Islet precursor cell (in vitro differentiated cells): ENCODE results near the gene SLC25A27.
"Not testable (repeated sequence)": the region's sequence is repeated elsewhere in the genome, so short reads cannot be mapped to it uniquely, and the experiment has no call there.

Experiments used
- DNase-seq: peaks from one replicate; pipeline ENCODE4 v3.0.0-alpha.2; 2018

SLC25A27 gene, protein sequence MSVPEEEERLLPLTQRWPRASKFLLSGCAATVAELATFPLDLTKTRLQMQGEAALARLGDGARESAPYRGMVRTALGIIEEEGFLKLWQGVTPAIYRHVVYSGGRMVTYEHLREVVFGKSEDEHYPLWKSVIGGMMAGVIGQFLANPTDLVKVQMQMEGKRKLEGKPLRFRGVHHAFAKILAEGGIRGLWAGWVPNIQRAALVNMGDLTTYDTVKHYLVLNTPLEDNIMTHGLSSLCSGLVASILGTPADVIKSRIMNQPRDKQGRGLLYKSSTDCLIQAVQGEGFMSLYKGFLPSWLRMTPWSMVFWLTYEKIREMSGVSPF

DNA sequence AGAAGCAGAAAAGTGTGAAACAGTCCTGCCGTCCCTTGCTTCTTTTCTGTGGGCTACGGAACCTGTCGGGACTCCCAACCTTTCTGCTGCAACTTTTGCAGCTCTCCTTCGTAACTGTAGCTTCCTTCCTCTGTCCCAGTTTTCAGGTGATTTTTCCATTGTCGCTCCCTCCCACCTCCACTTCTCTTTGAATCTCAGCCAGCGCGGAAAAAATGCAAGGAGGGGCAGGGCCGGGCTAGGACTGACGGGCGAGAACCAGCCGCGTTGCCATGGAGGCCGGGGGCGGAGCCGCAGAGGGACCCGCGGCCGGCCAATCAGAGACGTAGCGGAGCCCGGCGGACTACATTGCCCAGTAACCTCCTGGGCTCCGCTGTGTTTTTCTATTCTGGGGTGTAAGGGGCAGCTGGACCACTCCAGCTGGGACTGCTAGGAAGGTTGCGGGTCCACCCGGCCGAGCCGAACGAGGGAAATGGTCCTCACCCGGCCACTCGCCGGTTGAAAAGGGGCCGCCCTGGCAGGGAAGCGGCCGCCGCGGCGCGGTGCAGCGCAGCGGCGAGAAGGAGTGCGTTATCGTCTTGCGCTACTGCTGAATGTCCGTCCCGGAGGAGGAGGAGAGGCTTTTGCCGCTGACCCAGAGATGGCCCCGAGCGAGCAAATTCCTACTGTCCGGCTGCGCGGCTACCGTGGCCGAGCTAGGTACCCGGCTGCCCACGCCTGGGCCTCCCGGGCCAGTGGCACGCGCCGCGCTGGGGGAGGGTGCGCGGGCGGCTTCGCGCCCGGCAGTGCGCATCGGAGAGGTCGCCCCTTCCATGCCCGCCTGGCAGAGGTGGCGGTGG, at the start of gene SLC25A27, which contains the start of gene CYP39A1:
TSS of gene SLC25A27 (plus strand) at position 373 of the 836 bp plus-strand sequence. CDS start at position 591, 218 bp downstream.
TSS of gene CYP39A1 (minus strand) at position 216 of the 836 bp plus-strand sequence. CDS start 236 bp downstream, outside the sequence.
- peak; percentile 97 for DNase-seq

DNA sequence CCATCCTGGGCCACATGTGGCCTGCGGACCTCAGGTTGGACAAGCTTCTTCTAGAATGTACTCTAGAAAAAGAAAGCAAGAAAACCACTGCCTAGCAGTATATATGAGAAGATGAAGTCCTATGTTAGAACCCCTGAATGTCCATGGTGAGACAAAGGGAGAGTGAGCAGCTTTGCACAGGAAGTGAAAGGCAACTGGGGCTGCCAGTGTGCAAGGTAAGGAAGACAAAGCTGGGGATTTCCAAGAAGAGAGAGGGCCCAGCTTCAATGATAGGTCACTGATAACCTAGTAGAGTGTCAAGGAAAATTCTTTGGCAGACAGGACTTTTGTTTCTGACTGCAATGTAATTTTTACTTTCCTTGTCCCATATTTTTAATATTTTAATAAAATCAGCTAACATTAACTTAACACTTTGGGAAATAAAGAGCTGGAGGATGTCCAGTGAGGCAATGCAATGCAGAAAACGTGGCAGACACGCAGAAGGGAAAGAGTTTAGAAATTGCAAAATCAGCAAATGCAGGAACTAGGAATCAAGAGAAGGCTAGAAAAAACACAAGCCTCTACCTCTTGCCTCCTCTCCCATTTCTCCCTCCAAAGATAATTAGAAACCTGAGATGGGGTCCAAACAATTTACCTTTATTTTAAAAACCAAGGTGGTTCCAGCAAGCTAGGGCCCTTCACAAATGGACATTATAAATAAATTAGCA, 47.5 kb upstream of the SLC25A27 start:
- DNase-seq = no peak

DNA sequence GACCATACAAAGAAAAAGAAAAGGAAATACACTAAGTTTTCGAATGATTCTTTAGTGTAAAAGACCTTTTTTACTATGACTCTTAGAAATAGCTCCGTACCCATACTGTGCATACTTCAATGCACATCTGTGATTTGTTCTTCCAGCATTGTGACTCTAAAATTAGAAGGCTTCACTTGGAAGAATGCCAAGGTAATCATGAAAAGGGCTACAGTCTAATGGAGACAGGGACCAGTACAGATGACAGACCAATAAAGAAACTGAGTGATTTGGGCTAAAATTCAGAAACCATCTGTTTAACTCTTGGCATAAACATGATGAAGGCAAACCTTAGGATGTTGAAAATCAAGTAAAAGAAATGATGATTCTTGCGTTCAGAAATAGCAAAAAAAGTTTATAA, 46.4 kb upstream of the SLC25A27 start:
- no peak for DNase-seq

DNA sequence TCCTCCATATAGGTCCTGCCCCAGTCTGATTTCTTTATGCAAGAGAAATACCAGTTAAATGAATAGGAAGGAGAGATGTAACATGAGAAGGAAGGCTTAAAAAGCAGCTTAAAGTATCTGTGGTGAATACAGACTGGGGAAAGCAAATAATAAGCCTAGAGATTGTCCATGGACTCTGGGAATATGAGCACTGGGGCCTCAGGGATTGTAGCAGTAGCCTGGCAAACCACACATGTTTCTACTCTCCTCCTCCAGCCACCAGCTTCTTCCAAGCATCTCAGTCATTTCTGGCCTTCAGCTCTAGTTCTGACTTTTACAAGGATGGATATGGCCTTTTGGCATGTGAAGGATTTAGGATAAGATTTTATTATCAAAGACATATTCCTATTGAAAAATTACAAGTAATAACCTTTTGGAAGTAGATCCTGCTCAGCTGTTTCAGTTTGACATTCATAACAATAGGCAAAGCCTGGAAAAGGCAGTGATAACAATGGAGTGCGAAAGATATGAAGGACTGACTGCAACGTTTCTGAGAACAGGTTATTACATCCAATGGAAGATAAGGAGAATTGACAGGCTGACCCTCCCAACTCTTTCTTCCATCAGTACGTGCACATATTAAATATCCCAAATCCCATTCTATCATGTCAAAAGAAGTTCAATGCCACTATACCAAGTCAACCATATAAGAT, 41.8 kb upstream of the SLC25A27 start:
- no peak for DNase-seq

DNA sequence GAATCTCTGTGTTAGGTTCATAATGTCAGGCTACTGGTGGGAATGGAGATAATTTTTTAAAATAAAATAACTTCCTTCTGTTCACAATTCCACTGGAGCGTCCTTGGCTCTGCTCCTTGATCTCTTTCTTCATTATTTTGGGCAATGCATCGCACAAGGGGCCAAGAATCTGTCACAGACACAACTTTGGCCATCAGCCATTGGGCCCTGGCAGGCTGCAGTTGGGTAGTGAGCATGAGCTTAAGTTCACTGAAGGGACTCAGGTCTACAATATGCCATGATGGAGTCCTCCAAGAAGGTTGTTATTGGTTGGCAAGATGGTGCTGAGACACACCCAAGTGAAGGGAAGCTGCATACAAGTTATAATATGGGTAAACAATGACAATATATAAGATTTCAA, 40.1 kb upstream of the SLC25A27 start:
- no peak for DNase-seq

DNA sequence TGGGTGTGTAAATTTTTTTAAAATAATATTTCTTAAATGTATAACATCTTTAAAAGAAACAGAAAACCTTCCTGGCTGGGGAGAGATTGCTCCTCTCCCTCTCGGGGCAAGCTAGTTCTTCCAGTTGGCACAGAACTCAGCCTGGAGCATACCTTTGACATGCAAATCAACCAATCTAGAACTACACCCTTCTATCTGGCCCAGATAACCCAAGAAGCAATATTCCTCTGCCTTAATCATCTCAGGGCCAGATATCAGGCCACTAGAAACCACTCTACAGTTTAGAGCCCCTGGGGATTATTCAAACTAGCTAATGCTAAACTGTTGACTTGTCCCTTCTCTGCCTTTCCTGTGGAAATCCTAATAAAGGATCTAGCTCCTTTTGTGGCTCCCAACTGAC, 34.0 kb upstream of the SLC25A27 start:
- no peak for DNase-seq

DNA sequence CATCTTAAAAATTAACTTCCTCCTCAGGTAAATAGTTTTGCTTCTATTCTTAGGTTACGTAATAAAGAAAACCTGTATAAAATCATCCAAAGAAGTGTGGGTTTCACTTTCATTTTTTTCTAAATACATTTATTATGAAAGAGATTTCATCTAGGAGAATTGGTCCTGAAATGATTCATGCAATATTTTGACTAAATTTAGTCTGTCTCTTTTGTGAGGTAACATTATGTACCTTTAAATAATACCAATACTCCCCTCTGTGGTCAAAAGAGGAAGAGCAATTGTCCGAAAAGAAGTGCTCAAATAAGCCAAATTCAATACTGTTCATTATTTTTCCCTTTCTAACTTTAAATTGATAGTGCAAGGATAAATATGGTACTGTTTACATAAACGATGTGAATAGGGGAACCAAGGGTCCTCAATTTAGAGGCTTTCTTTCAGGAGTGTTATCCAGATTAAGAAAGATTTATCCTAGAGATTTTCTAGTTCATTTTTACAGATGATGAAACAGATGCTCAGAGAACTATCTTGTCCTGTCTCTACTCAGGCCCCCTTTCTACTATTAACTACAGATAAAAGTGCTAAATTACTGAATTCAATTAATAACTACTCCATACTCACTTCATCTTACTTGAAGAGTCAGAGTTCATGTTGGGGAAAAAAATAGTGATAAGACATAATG, 26.4 kb upstream of the SLC25A27 start:
- DNase-seq = no peak

DNA sequence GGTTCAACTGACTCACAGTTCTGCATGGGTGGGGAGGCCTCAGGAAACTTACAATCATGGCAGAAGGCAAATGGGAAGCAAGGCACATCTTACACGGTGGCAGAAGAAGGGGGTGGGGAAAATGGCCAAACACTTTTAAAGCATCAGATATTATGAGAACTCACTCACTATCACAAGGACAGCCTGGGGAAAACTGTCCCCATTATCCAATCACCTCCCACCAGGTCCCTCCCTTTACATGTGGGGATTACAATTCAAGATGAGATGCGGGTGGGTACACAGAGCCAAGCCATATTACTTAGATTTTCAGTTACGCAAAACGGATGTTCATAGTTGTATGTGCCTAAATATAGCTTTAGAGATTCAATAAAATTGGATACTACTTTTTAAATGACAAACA, 25.8 kb upstream of the SLC25A27 start:
- DNase-seq = no peak

DNA sequence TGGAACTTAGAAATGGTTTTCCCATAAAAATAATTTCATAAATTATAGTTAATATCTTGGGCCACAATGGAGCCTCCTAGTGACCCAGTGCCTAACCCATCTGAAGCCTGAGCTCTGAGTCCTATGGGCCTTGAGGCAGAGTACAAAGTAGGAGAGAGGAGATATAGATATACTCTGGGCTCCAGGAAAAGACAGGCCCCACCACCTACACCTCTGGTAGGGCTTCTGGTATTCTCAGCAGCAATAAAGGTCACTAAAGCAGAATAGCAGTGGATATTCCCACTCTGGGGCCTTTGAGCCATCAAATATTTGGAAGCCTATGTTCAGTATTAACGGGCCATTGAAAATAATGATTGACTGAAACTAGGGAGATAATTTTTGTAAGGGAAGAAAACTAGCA, 24.3 kb upstream of the SLC25A27 start:
- no peak for DNase-seq

DNA sequence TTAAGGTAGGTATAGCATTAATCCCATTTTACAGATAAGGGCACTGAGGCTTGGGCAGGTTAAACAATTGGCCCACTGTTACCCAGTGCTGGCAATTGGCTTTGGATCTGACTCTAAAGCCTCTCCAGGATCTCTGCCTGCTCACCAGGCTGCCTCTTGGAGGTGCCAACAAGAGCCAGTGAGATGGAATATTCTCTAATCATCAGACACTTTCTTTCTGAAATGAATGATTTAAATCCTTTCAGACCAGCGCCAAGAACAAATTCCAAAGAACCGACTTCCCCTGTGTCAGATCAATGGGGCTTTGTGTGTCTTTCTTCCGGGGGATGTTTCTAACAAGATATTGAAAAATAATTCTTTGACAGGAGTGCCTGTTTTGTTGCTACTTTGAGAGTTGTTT, 23.8 kb upstream of the SLC25A27 start:
- DNase-seq = no peak

DNA sequence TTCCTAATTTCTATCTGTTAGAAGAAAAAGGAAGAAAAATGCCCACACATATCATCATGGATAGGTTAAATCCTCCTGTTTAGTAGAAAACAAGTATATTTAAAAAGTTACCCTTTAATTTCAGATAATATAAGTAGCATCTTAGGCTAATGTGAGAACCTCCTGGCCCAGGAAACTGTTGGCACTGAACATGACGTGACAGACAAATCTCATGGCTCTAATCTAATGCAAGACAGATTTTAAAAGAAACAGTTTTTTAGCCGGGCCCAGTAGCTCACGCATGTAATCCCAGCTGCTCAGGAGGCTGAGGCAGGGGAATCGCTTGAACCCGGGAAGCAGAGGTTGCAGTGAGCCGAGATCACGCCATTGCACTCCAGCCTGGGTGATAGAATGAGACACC, 23.1 kb upstream of the SLC25A27 start:
- DNase-seq = no peak

DNA sequence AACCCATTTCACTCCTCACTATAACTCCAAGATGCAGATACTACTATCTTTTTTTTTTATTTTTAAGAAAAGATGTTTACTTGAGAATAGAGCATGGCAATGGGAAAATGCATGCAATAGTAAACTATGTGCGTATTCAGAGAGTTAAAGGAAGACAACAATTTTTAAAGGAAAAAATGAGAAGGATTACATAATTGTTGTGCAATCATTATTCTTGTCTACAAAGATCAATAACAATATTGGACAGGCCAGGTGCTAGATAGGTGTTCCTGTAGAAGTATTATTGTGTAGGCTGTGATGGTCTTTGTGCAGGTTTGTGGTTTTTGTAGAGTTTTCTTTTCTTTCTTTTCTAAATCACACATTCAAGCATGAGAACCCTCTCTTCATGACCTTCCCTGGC, 20.7 kb upstream of the SLC25A27 start:
- no peak for DNase-seq

DNA sequence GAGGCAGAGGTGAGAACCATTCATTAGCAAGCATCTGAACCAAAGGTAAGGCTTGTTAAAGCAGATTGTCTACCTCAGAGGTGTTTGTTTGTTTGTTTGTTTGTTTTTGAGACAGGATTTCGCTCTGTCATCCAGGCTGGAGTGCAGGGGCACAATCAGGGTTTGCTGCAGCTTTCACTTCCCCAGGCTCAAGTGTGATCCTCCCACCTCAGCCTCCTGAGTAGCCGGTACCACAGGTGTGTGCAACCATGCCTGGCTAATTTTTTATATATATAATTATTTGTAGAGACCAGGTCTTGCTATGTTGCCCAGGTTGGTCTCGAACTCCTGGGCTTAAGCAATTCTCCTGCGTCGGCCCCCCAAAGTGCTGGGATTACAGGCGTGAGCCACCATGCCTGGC, 17.3 kb upstream of the SLC25A27 start:
- no peak for DNase-seq

DNA sequence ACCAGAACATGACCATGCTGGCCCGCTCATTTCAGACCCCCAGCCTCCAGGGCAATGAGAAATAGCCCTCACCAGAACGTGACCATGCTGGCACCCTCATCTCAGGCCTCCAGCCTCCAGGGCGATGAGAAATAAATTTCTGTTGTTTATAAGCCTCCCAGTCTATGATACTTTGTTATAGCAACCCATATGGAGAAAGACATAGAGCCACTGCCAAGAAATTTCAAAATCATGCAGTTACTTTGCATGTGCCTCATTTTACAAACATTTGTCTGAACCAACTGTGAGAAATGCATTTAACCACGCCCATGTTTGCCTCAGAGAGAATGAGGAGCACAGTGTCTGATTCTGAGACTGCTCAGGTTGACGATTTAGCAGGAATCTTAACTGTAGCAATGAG, 15.6 kb upstream of the SLC25A27 start:
- no peak for DNase-seq

DNA sequence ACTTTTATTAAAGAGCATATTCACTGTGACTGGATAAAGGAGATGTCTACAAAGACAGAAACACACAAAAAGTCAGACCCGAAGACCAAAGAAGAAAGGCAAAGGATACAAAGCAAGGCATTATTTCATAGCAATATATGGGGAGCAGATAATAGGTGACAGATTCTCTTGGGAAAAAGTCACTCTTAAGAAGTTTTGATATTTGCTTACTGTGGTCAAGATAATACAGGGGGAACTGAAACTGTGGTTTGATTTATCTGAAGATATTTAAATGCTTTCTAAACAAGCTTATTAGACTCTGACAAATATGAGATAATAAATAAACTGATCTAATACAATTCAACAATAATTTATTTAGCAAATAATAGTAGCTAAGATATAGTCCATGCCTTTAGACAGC, 14.8 kb upstream of the SLC25A27 start:
- no peak for DNase-seq

DNA sequence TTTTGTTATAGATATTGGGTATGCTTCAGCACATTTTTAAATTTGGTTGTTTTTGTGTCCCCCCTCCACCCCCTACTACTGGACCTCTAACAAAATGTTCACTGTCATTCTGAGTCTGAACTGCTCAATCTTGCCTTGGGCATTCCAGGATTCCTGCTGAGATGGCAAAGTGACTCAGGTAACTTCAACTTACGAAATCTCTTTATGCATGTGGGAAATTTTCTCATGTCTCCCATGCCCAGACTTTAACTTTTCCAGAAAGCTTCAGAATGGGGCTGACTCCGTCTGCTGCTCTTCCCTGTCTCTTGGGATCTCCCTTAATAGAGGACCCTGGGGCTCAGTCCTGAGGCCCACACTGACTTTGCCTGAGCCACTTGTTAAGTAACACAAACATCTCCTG, 14.1 kb upstream of the SLC25A27 start:
- DNase-seq = peak; percentile 67

DNA sequence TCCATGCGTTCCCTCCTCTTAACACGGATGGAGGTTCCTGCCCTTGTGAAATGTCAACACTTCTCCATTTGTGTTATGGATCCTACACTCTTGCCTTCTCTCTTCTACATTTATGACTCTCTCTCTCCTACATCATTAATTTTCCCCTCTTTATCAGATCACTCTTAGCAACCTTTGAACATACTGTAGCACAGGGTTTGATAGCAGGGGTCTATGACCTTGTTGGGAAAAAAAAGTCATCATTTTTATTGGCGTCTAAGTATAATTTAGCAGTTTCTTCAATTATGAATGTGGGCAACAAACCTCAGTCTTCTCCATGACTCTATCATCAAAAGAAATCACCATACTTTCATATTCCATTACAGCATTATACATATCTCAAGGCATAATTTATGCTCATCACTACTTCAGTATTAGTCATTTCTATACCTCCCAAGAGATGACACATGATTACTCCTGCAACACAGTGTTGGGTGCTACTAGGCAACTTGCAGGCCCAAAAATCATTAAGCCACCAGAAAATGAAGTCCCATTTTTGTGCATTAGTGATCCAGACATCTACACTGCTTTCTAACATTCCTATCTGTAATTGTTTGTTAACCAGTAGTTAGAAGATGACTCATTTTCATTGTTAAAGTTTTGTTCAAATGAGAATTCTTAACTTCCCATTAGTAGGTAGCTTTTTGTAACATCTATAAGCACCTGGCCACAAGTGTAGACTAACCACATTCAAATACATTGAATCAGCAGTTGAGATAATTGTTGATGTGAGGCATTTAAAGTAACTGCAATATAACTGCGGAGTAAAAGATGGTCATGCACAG, 9.6 kb upstream of the SLC25A27 start:
- DNase-seq = no peak

DNA sequence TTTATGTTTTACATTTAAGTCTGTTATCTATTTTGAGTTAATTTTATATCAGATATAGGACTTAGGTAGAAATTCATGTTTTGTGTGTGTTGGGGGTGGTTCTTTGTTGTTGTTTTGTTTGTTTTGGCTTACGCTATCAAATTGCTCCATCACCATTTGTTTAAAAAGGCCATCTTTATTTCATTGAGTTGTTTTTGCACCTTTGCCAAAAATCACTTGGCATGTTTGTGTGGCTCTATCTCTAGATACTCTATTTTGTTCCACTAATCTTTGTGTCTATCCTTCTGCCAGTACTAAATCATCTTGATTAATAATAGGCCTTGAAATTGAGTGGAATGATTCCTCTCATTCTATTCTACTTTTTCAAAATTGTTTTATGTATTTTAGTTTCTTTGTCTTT, 7.5 kb upstream of the SLC25A27 start:
- no peak for DNase-seq

DNA sequence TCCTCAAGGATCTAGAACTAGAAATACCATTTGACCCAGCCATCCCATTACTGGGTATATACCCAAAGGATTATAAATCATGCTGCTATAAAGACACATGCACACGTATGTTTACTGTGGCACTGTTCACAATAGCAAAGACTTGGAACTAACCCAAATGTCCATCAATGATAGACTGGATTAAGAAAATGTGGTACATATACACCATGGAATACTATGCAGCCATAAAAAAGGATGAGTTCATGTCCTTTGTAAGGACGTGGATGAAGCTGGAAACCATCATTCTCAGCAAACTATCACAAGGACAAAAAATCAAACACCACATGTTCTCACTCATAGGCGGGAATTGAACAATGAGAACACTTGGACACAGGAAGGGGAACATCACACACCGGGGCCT, 4.7 kb upstream of the SLC25A27 start:
- not testable (repeated sequence) for DNase-seq

DNA sequence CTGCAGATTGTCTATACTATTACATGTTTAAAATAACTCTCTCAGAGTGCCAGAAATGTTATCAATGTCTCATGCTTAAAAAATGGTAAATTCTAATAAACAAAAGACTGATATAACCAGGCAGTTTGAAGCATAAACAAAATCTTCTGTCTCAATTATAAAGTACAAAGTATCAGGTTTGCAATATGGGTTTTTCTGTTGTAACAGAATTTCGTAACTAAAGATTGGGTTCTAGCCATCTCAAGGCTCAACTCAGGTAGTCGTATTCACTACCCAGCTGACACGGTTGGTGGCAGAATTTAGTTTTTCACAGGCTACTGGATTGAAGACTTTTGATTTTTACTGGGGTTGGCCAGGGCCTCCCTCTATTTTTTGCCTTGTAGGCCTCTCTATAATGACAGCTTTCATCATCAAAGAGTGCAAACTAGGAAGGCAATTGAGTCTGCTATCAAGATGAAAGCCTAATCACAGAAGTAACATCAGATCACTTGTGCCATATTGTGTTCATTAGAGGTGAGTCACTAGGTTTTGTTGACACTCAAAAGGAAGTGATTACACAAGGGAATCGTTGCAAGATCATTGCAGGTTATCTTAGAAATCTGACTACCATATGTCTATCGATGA, 3.8 kb upstream of the SLC25A27 start:
- DNase-seq = no peak

DNA sequence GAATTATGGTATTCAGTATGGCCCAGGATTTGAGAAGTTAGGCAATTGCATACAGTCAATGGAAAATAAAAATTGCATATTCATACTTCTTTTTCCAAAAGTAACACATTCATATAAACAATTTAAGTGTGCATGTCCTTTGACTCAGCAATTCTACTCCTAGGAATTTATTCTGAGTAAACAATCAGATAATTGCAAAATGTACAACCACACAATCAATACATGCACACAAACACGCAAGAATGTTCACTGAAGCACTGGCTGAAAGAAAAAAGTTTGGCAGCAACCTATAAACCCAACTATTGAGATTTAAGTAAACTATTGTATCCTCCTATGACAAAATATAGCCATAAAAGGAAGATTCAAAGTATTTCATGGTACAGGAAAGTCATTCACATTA, 1.8 kb upstream of the SLC25A27 start:
- no peak for DNase-seq
